ENCODE results near the gene EVX2.

EVX2 gene

DNA sequence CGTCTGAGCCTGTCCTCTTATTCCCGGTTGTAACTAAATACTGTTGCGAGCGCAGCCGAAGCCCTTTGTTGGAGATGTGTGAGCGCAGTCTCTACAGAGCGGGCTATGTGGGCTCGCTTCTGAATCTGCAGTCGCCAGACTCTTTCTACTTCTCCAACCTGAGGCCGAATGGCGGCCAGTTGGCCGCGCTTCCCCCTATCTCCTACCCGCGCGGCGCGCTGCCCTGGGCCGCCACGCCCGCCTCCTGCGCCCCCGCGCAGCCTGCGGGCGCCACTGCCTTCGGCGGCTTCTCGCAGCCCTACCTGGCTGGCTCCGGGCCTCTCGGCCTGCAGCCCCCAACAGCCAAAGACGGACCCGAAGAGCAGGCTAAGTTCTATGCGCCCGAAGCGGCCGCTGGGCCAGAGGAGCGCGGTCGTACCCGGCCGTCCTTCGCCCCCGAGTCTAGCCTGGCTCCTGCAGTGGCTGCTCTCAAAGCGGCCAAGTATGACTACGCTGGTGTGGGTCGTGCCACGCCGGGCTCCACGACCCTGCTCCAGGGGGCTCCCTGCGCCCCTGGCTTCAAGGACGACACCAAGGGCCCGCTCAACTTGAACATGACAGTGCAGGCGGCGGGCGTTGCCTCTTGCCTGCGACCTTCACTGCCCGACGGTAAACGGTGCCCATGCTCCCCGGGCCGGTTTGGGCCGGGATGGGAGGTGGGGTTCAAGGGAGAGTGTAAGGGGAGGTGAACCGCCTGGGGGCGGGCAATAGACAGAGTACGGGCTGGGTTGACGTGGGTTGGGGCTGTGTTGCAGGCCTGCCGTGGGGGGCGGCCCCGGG is 16.2 kb upstream of the EVX2 start, which contains the start of gene HOXD12:
TSS of gene HOXD12 (plus strand) at position 68 of the 819 bp plus-strand sequence. CDS start at position 75, 7 bp downstream.
- DNase-seq (ENCODE audit: extremely low read depth, low read depth) = no peak
- TF ChIP-seq, protein P1, sequence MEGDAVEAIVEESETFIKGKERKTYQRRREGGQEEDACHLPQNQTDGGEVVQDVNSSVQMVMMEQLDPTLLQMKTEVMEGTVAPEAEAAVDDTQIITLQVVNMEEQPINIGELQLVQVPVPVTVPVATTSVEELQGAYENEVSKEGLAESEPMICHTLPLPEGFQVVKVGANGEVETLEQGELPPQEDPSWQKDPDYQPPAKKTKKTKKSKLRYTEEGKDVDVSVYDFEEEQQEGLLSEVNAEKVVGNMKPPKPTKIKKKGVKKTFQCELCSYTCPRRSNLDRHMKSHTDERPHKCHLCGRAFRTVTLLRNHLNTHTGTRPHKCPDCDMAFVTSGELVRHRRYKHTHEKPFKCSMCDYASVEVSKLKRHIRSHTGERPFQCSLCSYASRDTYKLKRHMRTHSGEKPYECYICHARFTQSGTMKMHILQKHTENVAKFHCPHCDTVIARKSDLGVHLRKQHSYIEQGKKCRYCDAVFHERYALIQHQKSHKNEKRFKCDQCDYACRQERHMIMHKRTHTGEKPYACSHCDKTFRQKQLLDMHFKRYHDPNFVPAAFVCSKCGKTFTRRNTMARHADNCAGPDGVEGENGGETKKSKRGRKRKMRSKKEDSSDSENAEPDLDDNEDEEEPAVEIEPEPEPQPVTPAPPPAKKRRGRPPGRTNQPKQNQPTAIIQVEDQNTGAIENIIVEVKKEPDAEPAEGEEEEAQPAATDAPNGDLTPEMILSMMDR (IDR thresholded peaks at IDR 0.05; ENCODE audit: low read depth, low read length) = no peak

DNA sequence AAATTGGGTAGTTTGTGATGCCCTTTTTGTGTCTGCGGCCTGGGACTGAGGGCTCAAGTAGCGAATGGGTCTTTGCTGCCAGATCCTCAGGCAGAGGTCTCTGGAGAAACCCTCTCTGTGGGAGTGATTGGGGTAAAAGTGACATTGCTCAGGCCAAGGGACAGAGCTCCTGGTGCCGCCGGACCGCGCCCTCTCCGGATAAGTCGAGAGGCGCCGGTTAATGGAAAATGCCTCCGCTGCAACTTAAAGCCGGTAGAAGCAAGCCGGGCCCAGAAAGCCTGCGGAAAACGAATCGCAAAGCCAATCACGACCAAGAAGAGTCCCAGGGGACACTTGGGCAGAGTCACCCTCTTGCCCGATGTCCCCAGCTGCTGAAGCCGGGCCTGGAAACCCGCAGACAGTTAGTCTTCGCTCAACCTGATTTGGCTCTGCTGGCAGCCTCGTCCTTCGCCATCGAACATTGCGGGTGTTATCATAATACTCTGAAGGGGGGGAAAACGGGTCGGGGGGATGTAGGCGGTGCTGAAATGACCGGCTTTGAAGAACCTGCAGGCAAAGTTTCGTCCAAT is 15.5 kb upstream of the EVX2 start:
- TF ChIP-seq, protein P1 (IDR thresholded peaks at IDR 0.05; ENCODE audit: low read depth, low read length) = no peak
- DNase-seq (ENCODE audit: extremely low read depth, low read depth) = no peak

DNA sequence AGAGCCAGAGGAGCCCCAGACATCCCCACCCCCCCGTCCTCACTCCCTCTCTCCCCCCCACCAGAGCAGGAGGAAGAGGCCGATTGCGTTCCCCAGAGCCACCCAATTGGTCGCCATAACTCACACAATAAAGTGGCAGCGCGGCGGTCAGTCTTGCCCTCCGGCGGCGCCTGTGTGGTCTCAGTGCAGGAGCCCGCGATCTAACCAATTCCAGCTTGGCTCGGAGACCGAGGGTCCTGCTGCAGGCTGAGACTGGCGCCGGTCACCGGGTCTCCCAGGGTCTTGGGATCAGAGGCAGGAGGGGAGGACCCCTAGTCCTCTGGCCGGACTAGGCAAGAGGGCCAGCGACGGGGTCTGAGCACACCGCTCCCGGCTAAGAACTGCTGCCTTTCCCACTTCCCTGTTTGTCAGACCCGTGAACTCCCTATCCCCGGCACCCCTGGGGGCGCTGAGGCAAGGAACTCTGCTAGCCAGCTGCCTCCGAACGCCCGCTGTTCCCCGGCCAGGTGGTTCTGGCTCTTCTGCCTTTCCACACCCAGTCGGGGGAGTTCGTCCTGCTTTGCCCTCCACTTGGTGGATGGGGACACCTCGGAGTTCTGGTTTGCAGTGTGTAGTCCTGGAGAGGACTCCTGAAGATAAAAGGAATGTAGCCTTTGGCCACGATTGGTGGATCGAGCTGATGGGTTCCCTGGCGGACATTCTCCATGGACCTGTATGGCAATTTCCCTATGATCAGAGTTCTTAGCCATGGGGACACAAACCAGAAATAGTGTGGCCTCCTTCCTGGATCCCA is 14.8 kb upstream of the EVX2 start:
- TF ChIP-seq, protein P1 (IDR thresholded peaks at IDR 0.05; ENCODE audit: low read depth, low read length) = no peak

DNA sequence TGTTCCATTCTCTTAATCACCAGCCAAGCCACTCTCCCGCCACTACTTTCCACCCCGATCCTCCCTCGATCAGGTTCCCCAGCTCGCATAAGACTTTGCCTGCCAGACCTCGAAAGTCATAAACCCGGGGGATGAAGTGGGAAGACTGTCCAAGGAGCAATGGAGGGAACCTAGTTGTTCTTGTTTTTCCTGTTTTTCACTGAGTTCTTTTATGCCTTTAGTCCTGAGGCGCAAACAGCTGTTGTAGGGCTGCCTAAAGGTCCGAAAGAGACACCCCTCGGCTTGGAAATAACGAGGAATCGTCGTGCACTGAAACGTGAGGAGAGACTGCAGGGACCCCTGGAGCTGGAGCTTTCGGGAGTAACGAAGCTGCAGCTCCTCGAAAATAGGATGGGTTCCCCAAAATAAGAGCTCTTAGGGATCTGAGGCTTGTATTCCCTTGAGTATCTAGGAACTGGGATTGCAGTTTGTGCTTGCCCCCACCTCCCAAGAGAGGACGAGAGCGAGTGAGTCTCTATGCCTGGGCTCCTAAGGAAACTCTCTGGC is 14.1 kb upstream of the EVX2 start:
- DNase-seq (ENCODE audit: extremely low read depth, low read depth) = no peak
- TF ChIP-seq, protein P1 (IDR thresholded peaks at IDR 0.05; ENCODE audit: low read depth, low read length) = no peak

More for the DNA sequence above, 14.8 kb upstream of the EVX2 start:
- DNase-seq (ENCODE audit: extremely low read depth, low read depth) = no peak

DNA sequence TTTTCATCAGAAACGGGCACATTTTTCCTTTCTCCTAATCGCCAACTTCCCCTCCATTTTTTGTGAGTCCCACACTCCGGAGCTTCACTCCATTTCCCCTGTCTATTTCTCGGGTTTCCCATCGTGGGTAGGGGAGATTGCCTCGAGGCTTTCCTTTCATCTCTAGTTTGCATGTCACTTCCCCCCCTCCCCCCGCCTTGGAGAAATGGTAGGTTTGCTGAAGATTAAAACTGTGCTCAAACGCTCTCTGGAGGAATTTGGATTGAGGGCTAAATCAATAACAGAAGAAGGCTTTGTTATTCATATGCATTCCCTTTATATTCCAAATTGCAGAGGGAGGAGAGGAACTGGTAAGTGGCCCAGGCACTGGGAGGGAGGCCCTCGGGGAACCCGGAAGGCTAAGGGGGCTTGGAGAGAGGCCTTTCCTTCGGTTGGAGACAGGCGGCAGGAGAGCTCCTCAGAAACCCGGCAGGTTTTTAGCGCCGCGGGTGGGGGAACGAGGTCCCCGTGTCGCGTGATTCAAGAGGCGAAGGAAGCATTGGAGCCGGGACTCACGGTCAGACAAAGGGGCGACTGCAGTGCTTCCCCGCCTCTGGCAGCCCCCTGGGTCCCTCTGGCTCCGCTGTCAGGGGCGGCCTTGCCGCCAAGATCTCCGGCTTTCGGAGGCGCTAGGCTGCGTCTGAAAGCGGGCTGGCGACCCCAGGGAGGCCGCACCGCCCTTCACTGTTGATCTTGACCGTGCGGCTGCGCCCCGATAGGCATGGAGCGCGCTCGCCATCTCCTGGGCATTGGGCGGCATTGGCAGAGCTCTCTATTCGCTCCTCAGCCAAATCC is 13.4 kb upstream of the EVX2 start:
- no peak for DNase-seq (ENCODE audit: extremely low read depth, low read depth)
- TF ChIP-seq, protein P1 (IDR thresholded peaks at IDR 0.05; ENCODE audit: low read depth, low read length) = peak; percentile 88

DNA sequence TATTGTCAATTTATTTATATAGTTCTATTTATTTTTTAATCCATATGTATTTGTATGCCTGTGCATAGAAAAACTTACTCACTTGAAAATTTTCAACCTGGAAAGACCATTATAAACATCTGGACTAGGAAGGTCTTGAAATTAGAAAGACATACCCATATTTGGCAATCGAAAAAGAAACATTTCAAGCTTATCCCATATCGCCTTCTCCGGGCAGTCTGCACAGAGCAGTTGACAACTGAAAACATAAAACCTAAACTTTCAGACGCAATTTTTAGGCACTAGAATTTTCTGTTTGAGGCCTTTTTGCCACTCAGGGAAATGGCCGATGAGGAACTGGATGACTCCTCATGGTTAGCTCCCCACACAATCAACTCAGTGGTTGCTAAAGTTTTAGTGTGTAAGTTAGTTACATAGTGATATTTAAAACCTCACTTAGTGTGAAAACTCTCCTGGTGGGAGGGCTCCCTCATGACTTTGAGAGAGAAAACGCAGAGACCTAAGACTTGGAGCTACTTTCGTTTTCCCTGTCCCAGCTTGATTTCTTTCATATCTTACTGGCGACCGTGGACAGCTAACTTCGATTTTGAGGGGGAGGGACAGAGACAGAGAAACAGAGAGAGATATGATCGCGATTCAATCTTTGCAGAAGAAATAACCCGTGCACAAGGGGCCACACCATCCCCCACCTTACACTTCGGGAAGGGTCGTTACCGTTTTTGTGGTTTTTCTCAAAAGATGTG is 12.7 kb upstream of the EVX2 start:
- TF ChIP-seq, protein P1 (IDR thresholded peaks at IDR 0.05; ENCODE audit: low read depth, low read length) = no peak
- DNase-seq (ENCODE audit: extremely low read depth, low read depth) = no peak

Measured in AG09319 (cell line).